Liver (tissue), 9 donors: ENCODE results near the gene TCERG1L. TPM values are rescaled to one million over a fixed set of nuclear protein-coding genes. Genes with fewer than 3 reads are reported as not detected.

Source experiments
- DNase-seq: peaks from one replicate; pipeline ENCODE4 v3.0.0-alpha.2; 2017; ENCODE audit warnings: low spot score
- H3K27ac ChIP-seq, 2 donors: one replicate each; pipeline ENCODE4 v1.7.0; 2013; ENCODE audit warnings: inconsistent platforms in 2 of 2, low read length in 2 of 2, control low read depth in 1 of 2, low read depth in 1 of 2, mild to moderate bottlenecking in 1 of 2
- H3K27me3 ChIP-seq, 4 donors: one replicate each; pipeline versions ENCODE4 v1.6.1 to v1.7.0; 2013; ENCODE audit warnings: low read length in 3 of 4, inconsistent platforms in 1 of 4, mild to moderate bottlenecking in 1 of 4, moderate library complexity in 1 of 4; ENCODE audit not compliant: control insufficient read depth in 4 of 4, insufficient read depth in 4 of 4
- H3K36me3 ChIP-seq, 4 donors: one replicate each; pipeline versions ENCODE4 v1.6.1 to v1.7.0; 2013; ENCODE audit warnings: low read length in 3 of 4, mild to moderate bottlenecking in 3 of 4, low read depth in 1 of 4, moderate library complexity in 1 of 4; ENCODE audit not compliant: control insufficient read depth in 4 of 4, insufficient read depth in 3 of 4
- H3K4me1 ChIP-seq, 4 donors: one replicate each; pipeline versions ENCODE4 v1.6.1 to v1.7.0; 2013; ENCODE audit warnings: low read length in 3 of 4, mild to moderate bottlenecking in 3 of 4, moderate library complexity in 1 of 4; ENCODE audit not compliant: control insufficient read depth in 4 of 4, insufficient read depth in 4 of 4
- H3K4me3 ChIP-seq, 3 donors: one replicate each; pipeline versions ENCODE4 v1.6.1 to v1.7.0; 2013; ENCODE audit warnings: low read length in 3 of 3, control low read depth in 1 of 3, low read depth in 1 of 3, mild to moderate bottlenecking in 1 of 3
- H3K9ac ChIP-seq, 2 donors: one replicate each; pipeline ENCODE4 v1.7.0; 2013; ENCODE audit warnings: low read length in 2 of 2, mild to moderate bottlenecking in 2 of 2, moderate library complexity in 2 of 2, control low read depth in 1 of 2, low read depth in 1 of 2
- H3K9me3 ChIP-seq, 4 donors: one replicate each; pipeline versions ENCODE4 v1.6.1 to v1.7.0; 2013; ENCODE audit warnings: low read length in 3 of 4; ENCODE audit not compliant: control insufficient read depth in 4 of 4
- ATF3 ChIP-seq: IDR thresholded peaks from 2 replicates; pipeline ENCODE4 v1.6.1; 2016; ENCODE audit warnings: antibody characterized with exemption
- CTCF ChIP-seq: fragments of 150-350 bp; IDR thresholded peaks from 2 replicates; pipeline ENCODE4 v1.5.1; 2017; ENCODE audit warnings: improper control_type of control experiment, low read depth, low read length; ENCODE audit not compliant: missing input control
- EGR1 ChIP-seq, 2 donors: IDR thresholded peaks; 2 replicates each; pipeline ENCODE4 v1.6.1; 2016 to 2018; ENCODE audit warnings: antibody characterized with exemption in 2 of 2, low read depth in 2 of 2
- FOXA1 ChIP-seq: IDR thresholded peaks from 2 replicates; pipeline ENCODE4 v1.6.1; 2016; ENCODE audit warnings: antibody characterized with exemption
- FOXA2 ChIP-seq: IDR thresholded peaks from 2 replicates; pipeline ENCODE4 v1.6.1; 2016; ENCODE audit warnings: antibody characterized with exemption
- GABPA ChIP-seq, 2 donors: IDR thresholded peaks in 1 of 2; conservative IDR thresholded peaks in 1 of 2; 2 replicates each; pipeline ENCODE4 v1.6.1; 2016; ENCODE audit warnings: antibody characterized with exemption in 2 of 2, mild to moderate bottlenecking in 1 of 2, moderate library complexity in 1 of 2
- HNF4A ChIP-seq, 2 donors: conservative IDR thresholded peaks; 2 replicates each; pipeline ENCODE4 v1.6.1; 2016; ENCODE audit warnings: antibody characterized with exemption in 2 of 2, mild to moderate bottlenecking in 2 of 2
- HNF4G ChIP-seq: IDR thresholded peaks from 2 replicates; pipeline ENCODE4 v1.6.1; 2016; ENCODE audit warnings: antibody characterized with exemption
- JUND ChIP-seq, 2 donors: IDR thresholded peaks; 2 replicates each; pipeline ENCODE4 v1.6.1; 2016; ENCODE audit warnings: antibody characterized with exemption in 2 of 2
- MAX ChIP-seq: IDR thresholded peaks from 2 replicates; pipeline ENCODE4 v1.6.1; 2016; ENCODE audit warnings: antibody characterized with exemption
- NR2F2 ChIP-seq: IDR thresholded peaks from 2 replicates; pipeline ENCODE4 v1.6.1; 2016; ENCODE audit warnings: antibody characterized with exemption
- RAD21 ChIP-seq, 2 donors: IDR thresholded peaks; 2 replicates each; pipeline ENCODE4 v1.6.1; 2016; ENCODE audit warnings: antibody characterized with exemption in 2 of 2, mild to moderate bottlenecking in 2 of 2
- REST ChIP-seq: IDR thresholded peaks from 2 replicates; pipeline ENCODE4 v1.6.1; 2016; ENCODE audit warnings: antibody characterized with exemption, mild to moderate bottlenecking
- RXRA ChIP-seq, 2 donors: IDR thresholded peaks; 2 replicates each; pipeline ENCODE4 v1.6.1; 2017 to 2018; ENCODE audit warnings: antibody characterized with exemption in 2 of 2, mild to moderate bottlenecking in 1 of 2
- SP1 ChIP-seq: IDR thresholded peaks from 2 replicates; pipeline ENCODE4 v1.6.1; 2018; ENCODE audit warnings: antibody characterized with exemption, mild to moderate bottlenecking
- TAF1 ChIP-seq: conservative IDR thresholded peaks from 2 replicates; pipeline ENCODE4 v1.6.1; 2016; ENCODE audit warnings: antibody characterized with exemption, mild to moderate bottlenecking
- YY1 ChIP-seq: IDR thresholded peaks from 2 replicates; pipeline ENCODE4 v1.6.1; 2016; ENCODE audit warnings: antibody characterized with exemption, mild to moderate bottlenecking
- ZBTB33 ChIP-seq: IDR thresholded peaks from 2 replicates; pipeline ENCODE4 v1.6.1; 2016; ENCODE audit warnings: antibody characterized with exemption
- WGBS: extraction: QIAGEN DNeasy Blood & Tissue Kit; methylation state at CpG from one replicate; pipeline ENCODE4 v1.1.7; 2013; 5-methylcytosine and 5-hydroxymethylcytosine counted together
- polyA plus RNA-seq, 2 donors: library from polyadenylated mRNA; stranded (reverse) in 1 of 2; unstranded in 1 of 2; fragments of 200-250 nt in 1 of 2; fragments of >200 nt in 1 of 2; fragmentation: Nextera tagmentation in 1 of 2; extraction: Ambion mirVana in 1 of 2; gene quantifications; one replicate each; pipeline versions ENCODE4 v1.2.1 to v1.2.3, GENCODE V29; 2013 to 2015
- total RNA-seq, 2 donors: library from RNA; depleted of rRNA; stranded (reverse); fragments of >200 nt; gene quantifications; one replicate each; pipeline ENCODE4 v1.2.3, GENCODE V29; 2014
- donor health status: healthy.
- donor health status: healthy.
- donor health status: healthy.
- donor health status: healthy.
- donor health status: healthy.

Gene TCERG1L
- total and polyA plus RNA-seq, 4 donors = not detected

- Histone ChIP-seq H3K9ac (no peak overlapping the region), H3K9me3 (no peaks in the 10 kb centered on the region), H3K27ac (no peak overlapping the region), H3K36me3 (no peaks in the 10 kb centered on the region), H3K4me1 (no peaks in the 10 kb centered on the region), H3K27me3 (peaks cover 0 to 8% (median 2%) of the 10 kb centered on the region in 4 donors), H3K4me3 (no peak overlapping the region)
- DNase-seq = no peak
- WGBS = 58% methylated on average over 12 of the region's 12 CpGs
- TF ChIP-seq MAX (no peak), FOXA2 (no peak), REST (no peak)
Observed at GRCh38 chr10:131277278-131277677, 34.2 kb downstream of the TCERG1L start.

GRCh38 chr10:131275691-131276090 lies 35.8 kb downstream of the TCERG1L start:
- no peak for DNase-seq
- H3K4me3 ChIP-seq = no peak overlapping the region
- no peaks in the 10 kb centered on the region for H3K4me1 ChIP-seq
- no peak overlapping the region for H3K27ac ChIP-seq
- H3K27me3 ChIP-seq = peaks cover 0 to 7% (median 3%) of the 10 kb centered on the region in 4 donors
- no peak overlapping the region for H3K9ac ChIP-seq
- H3K9me3 ChIP-seq = no peaks in the 10 kb centered on the region
- WGBS = 74% methylated on average over 4 of the region's 4 CpGs
- no peaks in the 10 kb centered on the region for H3K36me3 ChIP-seq
- TF ChIP-seq SP1 (no peak), YY1 (no peak), GABPA (IDR thresholded peaks at IDR 0.05 in 1 of 2, conservative IDR thresholded peaks at IDR 0.05 in 1 of 2) (no peak), NR2F2 (no peak), HNF4A (conservative IDR thresholded peaks at IDR 0.05) (no peak), TAF1 (no peak), CTCF (no peak), HNF4G (no peak), REST (no peak), ATF3 (no peak), FOXA2 (no peak), RXRA (IDR thresholded peaks at IDR 0.05) (no peak), RAD21 (IDR thresholded peaks at IDR 0.05) (no peak), FOXA1 (no peak), MAX (no peak), EGR1 (IDR thresholded peaks at IDR 0.05; ENCODE audit: low read depth in 2 of 2) (no peak), JUND (IDR thresholded peaks at IDR 0.05) (no peak), ZBTB33 (no peak)
